Liver (tissue), 9 donors: ENCODE data around the gene MAPK7. TPM values are rescaled to one million over a fixed set of nuclear protein-coding genes. Genes with fewer than 3 reads are reported as not detected.

ENCODE experiments used
- DNase-seq: peaks from one replicate; pipeline ENCODE4 v3.0.0-alpha.2; 2017; ENCODE audit warnings: low spot score
- H3K27ac ChIP-seq, 2 donors: one replicate each; pipeline ENCODE4 v1.7.0; 2013; ENCODE audit warnings: inconsistent platforms in 2 of 2, low read length in 2 of 2, control low read depth in 1 of 2, low read depth in 1 of 2, mild to moderate bottlenecking in 1 of 2
- H3K27me3 ChIP-seq, 4 donors: one replicate each; pipeline versions ENCODE4 v1.6.1 to v1.7.0; 2013; ENCODE audit warnings: low read length in 3 of 4, inconsistent platforms in 1 of 4, mild to moderate bottlenecking in 1 of 4, moderate library complexity in 1 of 4; ENCODE audit not compliant: control insufficient read depth in 4 of 4, insufficient read depth in 4 of 4
- H3K36me3 ChIP-seq, 4 donors: one replicate each; pipeline versions ENCODE4 v1.6.1 to v1.7.0; 2013; ENCODE audit warnings: low read length in 3 of 4, mild to moderate bottlenecking in 3 of 4, low read depth in 1 of 4, moderate library complexity in 1 of 4; ENCODE audit not compliant: control insufficient read depth in 4 of 4, insufficient read depth in 3 of 4
- H3K4me1 ChIP-seq, 4 donors: one replicate each; pipeline versions ENCODE4 v1.6.1 to v1.7.0; 2013; ENCODE audit warnings: low read length in 3 of 4, mild to moderate bottlenecking in 3 of 4, moderate library complexity in 1 of 4; ENCODE audit not compliant: control insufficient read depth in 4 of 4, insufficient read depth in 4 of 4
- H3K4me3 ChIP-seq, 3 donors: one replicate each; pipeline versions ENCODE4 v1.6.1 to v1.7.0; 2013; ENCODE audit warnings: low read length in 3 of 3, control low read depth in 1 of 3, low read depth in 1 of 3, mild to moderate bottlenecking in 1 of 3
- H3K9ac ChIP-seq, 2 donors: one replicate each; pipeline ENCODE4 v1.7.0; 2013; ENCODE audit warnings: low read length in 2 of 2, mild to moderate bottlenecking in 2 of 2, moderate library complexity in 2 of 2, control low read depth in 1 of 2, low read depth in 1 of 2
- H3K9me3 ChIP-seq, 4 donors: one replicate each; pipeline versions ENCODE4 v1.6.1 to v1.7.0; 2013; ENCODE audit warnings: low read length in 3 of 4; ENCODE audit not compliant: control insufficient read depth in 4 of 4
- ATF3 ChIP-seq: IDR thresholded peaks from 2 replicates; pipeline ENCODE4 v1.6.1; 2016; ENCODE audit warnings: antibody characterized with exemption
- CTCF ChIP-seq: fragments of 150-350 bp; IDR thresholded peaks from 2 replicates; pipeline ENCODE4 v1.5.1; 2017; ENCODE audit warnings: improper control_type of control experiment, low read depth, low read length; ENCODE audit not compliant: missing input control
- EGR1 ChIP-seq, 2 donors: IDR thresholded peaks; 2 replicates each; pipeline ENCODE4 v1.6.1; 2016 to 2018; ENCODE audit warnings: antibody characterized with exemption in 2 of 2, low read depth in 2 of 2
- FOXA2 ChIP-seq: IDR thresholded peaks from 2 replicates; pipeline ENCODE4 v1.6.1; 2016; ENCODE audit warnings: antibody characterized with exemption
- GABPA ChIP-seq, 2 donors: IDR thresholded peaks in 1 of 2; conservative IDR thresholded peaks in 1 of 2; 2 replicates each; pipeline ENCODE4 v1.6.1; 2016; ENCODE audit warnings: antibody characterized with exemption in 2 of 2, mild to moderate bottlenecking in 1 of 2, moderate library complexity in 1 of 2
- HNF4A ChIP-seq, 2 donors: conservative IDR thresholded peaks; 2 replicates each; pipeline ENCODE4 v1.6.1; 2016; ENCODE audit warnings: antibody characterized with exemption in 2 of 2, mild to moderate bottlenecking in 2 of 2
- HNF4G ChIP-seq: IDR thresholded peaks from 2 replicates; pipeline ENCODE4 v1.6.1; 2016; ENCODE audit warnings: antibody characterized with exemption
- JUND ChIP-seq, 2 donors: IDR thresholded peaks; 2 replicates each; pipeline ENCODE4 v1.6.1; 2016; ENCODE audit warnings: antibody characterized with exemption in 2 of 2
- MAX ChIP-seq: IDR thresholded peaks from 2 replicates; pipeline ENCODE4 v1.6.1; 2016; ENCODE audit warnings: antibody characterized with exemption
- NR2F2 ChIP-seq: IDR thresholded peaks from 2 replicates; pipeline ENCODE4 v1.6.1; 2016; ENCODE audit warnings: antibody characterized with exemption
- RAD21 ChIP-seq, 2 donors: IDR thresholded peaks; 2 replicates each; pipeline ENCODE4 v1.6.1; 2016; ENCODE audit warnings: antibody characterized with exemption in 2 of 2, mild to moderate bottlenecking in 2 of 2
- REST ChIP-seq: IDR thresholded peaks from 2 replicates; pipeline ENCODE4 v1.6.1; 2016; ENCODE audit warnings: antibody characterized with exemption, mild to moderate bottlenecking
- RXRA ChIP-seq, 2 donors: IDR thresholded peaks; 2 replicates each; pipeline ENCODE4 v1.6.1; 2017 to 2018; ENCODE audit warnings: antibody characterized with exemption in 2 of 2, mild to moderate bottlenecking in 1 of 2
- SP1 ChIP-seq: IDR thresholded peaks from 2 replicates; pipeline ENCODE4 v1.6.1; 2018; ENCODE audit warnings: antibody characterized with exemption, mild to moderate bottlenecking
- TAF1 ChIP-seq: conservative IDR thresholded peaks from 2 replicates; pipeline ENCODE4 v1.6.1; 2016; ENCODE audit warnings: antibody characterized with exemption, mild to moderate bottlenecking
- YY1 ChIP-seq: IDR thresholded peaks from 2 replicates; pipeline ENCODE4 v1.6.1; 2016; ENCODE audit warnings: antibody characterized with exemption, mild to moderate bottlenecking
- ZBTB33 ChIP-seq: IDR thresholded peaks from 2 replicates; pipeline ENCODE4 v1.6.1; 2016; ENCODE audit warnings: antibody characterized with exemption
- WGBS: extraction: QIAGEN DNeasy Blood & Tissue Kit; methylation state at CpG from one replicate; pipeline ENCODE4 v1.1.7; 2013; 5-methylcytosine and 5-hydroxymethylcytosine counted together
- polyA plus RNA-seq, 2 donors: library from polyadenylated mRNA; stranded (reverse) in 1 of 2; unstranded in 1 of 2; fragments of 200-250 nt in 1 of 2; fragments of >200 nt in 1 of 2; fragmentation: Nextera tagmentation in 1 of 2; extraction: Ambion mirVana in 1 of 2; gene quantifications; one replicate each; pipeline versions ENCODE4 v1.2.1 to v1.2.3, GENCODE V29; 2013 to 2015
- total RNA-seq, 2 donors: library from RNA; depleted of rRNA; stranded (reverse); fragments of >200 nt; gene quantifications; one replicate each; pipeline ENCODE4 v1.2.3, GENCODE V29; 2014
- donor health status: healthy.
- donor health status: healthy.
- donor health status: healthy.
- donor health status: healthy.
- donor health status: healthy.

The MAPK7 gene
- total and polyA plus RNA-seq, 4 donors: 3.4 to 8.8 (median 5.2) TPM

- DNase-seq: no peak
- TF ChIP-seq HNF4G: no peak
- TF ChIP-seq JUND (IDR thresholded peaks at IDR 0.05): no peak
- TF ChIP-seq ZBTB33: no peak
- no peak for TF ChIP-seq RAD21 (IDR thresholded peaks at IDR 0.05)
- no peak for TF ChIP-seq FOXA2
- no peak for TF ChIP-seq REST
- TF ChIP-seq GABPA (IDR thresholded peaks at IDR 0.05 in 1 of 2, conservative IDR thresholded peaks at IDR 0.05 in 1 of 2): no peak
- no peak for TF ChIP-seq CTCF
- no peak for TF ChIP-seq MAX
- no peak for TF ChIP-seq RXRA (IDR thresholded peaks at IDR 0.05)
- no peak for TF ChIP-seq NR2F2
- TF ChIP-seq HNF4A (conservative IDR thresholded peaks at IDR 0.05): no peak
- TF ChIP-seq EGR1 (IDR thresholded peaks at IDR 0.05; ENCODE audit: low read depth in 2 of 2): no peak
- no peak for TF ChIP-seq SP1
- TF ChIP-seq TAF1: no peak
- H3K36me3 ChIP-seq: no peaks in the 10 kb centered on the region
- no peak overlapping the region for H3K4me3 ChIP-seq
- 93% methylated on average over 28 of the region's 28 CpGs for WGBS
- H3K9me3 ChIP-seq: no peaks in the 10 kb centered on the region
- no peaks in the 10 kb centered on the region for H3K4me1 ChIP-seq
- no peak overlapping the region for H3K27ac ChIP-seq
- H3K9ac ChIP-seq: no peak overlapping the region
- no peaks in the 10 kb centered on the region for H3K27me3 ChIP-seq
These were observed 36.3 kb downstream of the MAPK7 start for GRCh38 chr17:19414396-19415280.

GRCh38 chr17:19415311-19415710, 37.0 kb downstream of the MAPK7 start:
- DNase-seq: no peak
- H3K27ac ChIP-seq: no peak overlapping the region
- WGBS: 82% methylated on average over 13 of the region's 13 CpGs
- TF ChIP-seq EGR1 (IDR thresholded peaks at IDR 0.05; ENCODE audit: low read depth in 2 of 2) (no peak), RAD21 (IDR thresholded peaks at IDR 0.05) (no peak), MAX (no peak), FOXA2 (no peak), YY1 (no peak), SP1 (no peak), GABPA (IDR thresholded peaks at IDR 0.05 in 1 of 2, conservative IDR thresholded peaks at IDR 0.05 in 1 of 2) (no peak), ZBTB33 (no peak), HNF4G (no peak), CTCF (no peak), ATF3 (no peak), TAF1 (no peak), RXRA (IDR thresholded peaks at IDR 0.05) (no peak)

More at GRCh38 chr17:19415311-19415710, 37.0 kb downstream of the MAPK7 start:
- Histone ChIP-seq H3K9me3 (no peaks in the 10 kb centered on the region), H3K4me3 (no peak overlapping the region), H3K36me3 (no peaks in the 10 kb centered on the region), H3K4me1 (no peaks in the 10 kb centered on the region), H3K27me3 (no peaks in the 10 kb centered on the region), H3K9ac (no peak overlapping the region)
